Thyroid gland (tissue), 4 donors: Measurements from ENCODE around the gene TMEM269. TPM values are rescaled to one million over a fixed set of nuclear protein-coding genes. Genes with fewer than 3 reads are reported as not detected.
"Not testable (repeated sequence)": the region's sequence is repeated elsewhere in the genome, so short reads cannot be mapped to it uniquely, and the experiment has no call there.

Experiments used
- DNase-seq, 2 donors: peaks; one replicate each; pipeline ENCODE4 v3.0.0-alpha.2; 2019
- H3K27ac ChIP-seq, 3 donors: fragments of 200-600 bp; sonication (generic); 1 replicate in 2 of 3; 2 replicates in 1 of 3; pipeline ENCODE4 v1.5.1; 2016 to 2019; ENCODE audit warnings: mild to moderate bottlenecking in 1 of 3, moderate library complexity in 1 of 3
- H3K27me3 ChIP-seq: fragments of 200-600 bp; sonication (generic); one replicate; pipeline ENCODE4 v1.5.1; 2019
- H3K36me3 ChIP-seq, 2 donors: fragments of 200-600 bp; sonication (generic); one replicate each; pipeline ENCODE4 v1.5.1; 2016 to 2019
- H3K4me1 ChIP-seq, 2 donors: fragments of 200-600 bp; sonication (generic); one replicate each; pipeline ENCODE4 v1.5.1; 2017 to 2019
- H3K4me3 ChIP-seq, 3 donors: fragments of 200-600 bp; sonication (generic); replicated peaks in 1 of 3; 1 replicate in 2 of 3; 2 replicates in 1 of 3; pipeline ENCODE4 v1.5.1; 2016; ENCODE audit warnings: mild to moderate bottlenecking in 1 of 3
- H3K9me3 ChIP-seq: fragments of 200-600 bp; sonication (generic); one replicate; pipeline ENCODE4 v1.5.1; 2017
- CTCF ChIP-seq, 6 experiments: fragments of 200-600 bp in 3 of 6; fragments of 450-650 bp in 3 of 6; sonication (generic) in 3 of 6; IDR thresholded peaks; one replicate each; pipeline ENCODE4 v1.5.1; 2016 to 2019; ENCODE audit warnings: antibody characterized with exemption in 6 of 6, mild to moderate bottlenecking in 2 of 6, inconsistent platforms in 1 of 6, moderate library complexity in 1 of 6
- POLR2A ChIP-seq, 2 donors: fragments of 450-650 bp; IDR thresholded peaks; one replicate each; pipeline ENCODE4 v1.6.1; 2017; ENCODE audit warnings: antibody characterized with exemption in 2 of 2, mild to moderate bottlenecking in 2 of 2, moderate library complexity in 1 of 2
- WGBS, 2 donors: methylation state at CpG; one replicate each; pipeline ENCODE4 v1.1.5; 2017; 5-methylcytosine and 5-hydroxymethylcytosine counted together
- intact Hi-C: fragments of 100-400 bp; cut with DNase I; formaldehyde crosslinking; loops from one replicate; pipeline ENCODE4 v1.15.1; 2023
- total RNA-seq, 4 donors: library from RNA; depleted of rRNA; stranded (reverse); fragments of >200 nt; gene quantifications; one replicate each; pipeline ENCODE4 v1.2.3, GENCODE V29; 2016

TMEM269 gene
- total RNA-seq, 4 donors from 2014 or later: 0.11 to 2.6 TPM; not detected in 2

DNA sequence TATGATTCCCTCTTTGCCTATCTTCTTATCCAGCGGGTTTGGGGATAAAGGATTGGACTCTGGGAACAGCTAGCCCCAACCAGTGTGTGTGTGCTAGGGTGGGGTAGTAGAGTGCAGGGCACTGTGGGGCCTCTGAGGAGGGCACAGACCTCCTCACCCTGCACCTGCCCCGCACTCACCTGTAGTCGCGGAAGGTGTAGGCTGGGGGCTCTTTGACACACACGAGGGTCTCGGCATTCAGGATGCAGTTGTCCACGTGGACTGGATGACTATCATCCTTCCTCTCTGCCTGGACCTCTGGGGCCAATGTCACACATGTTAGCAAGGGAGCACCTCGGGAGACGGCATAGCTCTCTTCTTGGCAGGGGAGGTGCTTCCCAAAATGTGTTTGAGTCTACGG is 36.8 kb upstream of the TMEM269 start:
- TF ChIP-seq CTCF (IDR thresholded peaks at IDR 0.05): no peak
- TF ChIP-seq POLR2A (IDR thresholded peaks at IDR 0.05): no peak
- no peak for DNase-seq
- H3K9me3 ChIP-seq: no peaks in the 10 kb centered on the region
- no peak overlapping the region for H3K27ac ChIP-seq
- WGBS, 2 donors: 81 to 97% methylated on average over 10 of the region's 10 CpGs
- peaks cover 19 to 28% of the 10 kb centered on the region in 2 donors for H3K36me3 ChIP-seq
- intact Hi-C loops: no loop called here
- no peaks in the 10 kb centered on the region for H3K27me3 ChIP-seq
- no peaks in the 10 kb centered on the region for H3K4me1 ChIP-seq
- no peak overlapping the region for H3K4me3 ChIP-seq

DNA sequence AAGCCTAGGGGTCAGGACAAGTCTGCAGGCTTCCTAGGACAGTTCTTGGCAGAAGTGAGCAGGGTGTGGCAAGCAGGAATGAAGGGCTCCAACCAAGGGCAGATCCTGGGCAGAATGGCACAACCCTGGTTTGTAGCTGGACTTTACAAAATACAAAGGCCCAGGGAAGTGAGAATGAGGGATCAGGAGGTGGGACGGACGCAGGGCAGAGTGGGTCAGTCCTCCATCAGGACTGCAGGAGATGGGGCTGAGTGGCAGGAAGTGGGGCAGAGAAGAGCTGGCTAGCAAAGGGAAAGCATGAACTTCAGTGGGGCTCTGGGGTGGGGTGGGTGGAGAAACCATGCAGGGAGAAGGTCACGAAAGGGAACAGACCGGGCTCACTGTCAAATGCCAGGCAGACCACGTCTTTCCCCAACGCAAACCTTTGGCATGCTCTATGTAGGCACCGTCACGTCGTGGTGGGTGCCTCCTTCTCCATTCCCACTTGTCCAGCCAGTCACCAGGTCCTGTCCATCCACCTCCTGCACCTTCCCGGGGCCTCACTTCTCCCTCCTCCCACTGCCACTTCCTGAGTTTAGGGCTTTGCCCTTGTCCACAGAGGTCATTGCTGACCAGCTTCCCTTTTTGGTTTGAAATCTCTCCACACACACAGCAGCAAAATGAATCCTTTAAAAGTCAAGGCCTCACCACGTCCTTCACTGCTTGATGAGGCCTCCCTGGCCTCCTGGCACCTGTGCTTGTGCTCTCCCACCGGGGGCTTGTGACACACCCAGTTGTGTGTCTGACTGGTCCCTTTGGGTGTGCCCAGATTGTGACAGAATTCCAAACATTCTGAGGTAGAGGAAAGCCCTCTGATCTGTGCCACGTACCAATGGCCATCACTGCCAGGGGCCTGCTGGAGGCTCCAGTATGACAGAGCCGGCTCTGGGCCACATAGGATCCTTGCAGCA is 36.1 kb upstream of the TMEM269 start:
- Histone ChIP-seq H3K4me3 (no peak overlapping the region), H3K36me3 (peaks cover 24 to 28% of the 10 kb centered on the region in 2 donors), H3K4me1 (no peaks in the 10 kb centered on the region), H3K27ac (no peak overlapping the region), H3K9me3 (no peaks in the 10 kb centered on the region), H3K27me3 (no peaks in the 10 kb centered on the region)
- intact Hi-C loops: no loop called here
- DNase-seq: no peak
- TF ChIP-seq POLR2A (IDR thresholded peaks at IDR 0.05): no peak
- TF ChIP-seq CTCF (IDR thresholded peaks at IDR 0.05): no peak
- 84 to 85% methylated on average over 13 to 14 of the region's 14 CpGs for WGBS, 2 donors

DNA sequence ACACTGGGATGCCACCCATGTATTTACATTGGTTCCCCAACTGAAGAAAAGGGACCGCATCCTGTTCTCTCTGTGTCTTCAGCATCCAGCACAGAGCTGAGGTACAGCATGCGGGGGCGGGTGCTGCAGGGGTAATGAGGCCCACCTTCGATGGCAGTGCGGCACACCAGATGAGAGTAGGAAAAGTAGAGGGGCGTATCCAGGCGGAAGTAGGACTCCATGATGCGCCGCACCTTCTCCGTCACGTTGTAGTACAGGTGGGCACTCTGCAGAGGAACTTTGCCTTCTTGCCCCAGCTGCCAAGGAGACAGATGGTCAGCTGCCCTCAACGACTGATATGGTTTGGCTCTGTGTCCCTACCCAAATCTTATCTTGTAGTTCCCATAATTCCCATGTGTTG is 34.8 kb upstream of the TMEM269 start:
- H3K9me3 ChIP-seq: no peaks in the 10 kb centered on the region
- 97% methylated on average over 12 of the region's 12 CpGs for WGBS, 2 donors
- H3K27me3 ChIP-seq: no peaks in the 10 kb centered on the region
- H3K36me3 ChIP-seq: peaks cover 36 to 41% of the 10 kb centered on the region in 2 donors
- TF ChIP-seq POLR2A (IDR thresholded peaks at IDR 0.05) (no peak), CTCF (IDR thresholded peaks at IDR 0.05) (no peak)
- intact Hi-C loops: no loop called here
- no peak overlapping the region for H3K4me3 ChIP-seq
- no peaks in the 10 kb centered on the region for H3K4me1 ChIP-seq
- DNase-seq: no peak
- no peak overlapping the region for H3K27ac ChIP-seq

- WGBS, 2 donors: 96% methylated on average over 8 of the region's 8 CpGs
These were observed 33.2 kb upstream of the TMEM269 start for GRCh38 chr1:42751511-42752070.

DNA sequence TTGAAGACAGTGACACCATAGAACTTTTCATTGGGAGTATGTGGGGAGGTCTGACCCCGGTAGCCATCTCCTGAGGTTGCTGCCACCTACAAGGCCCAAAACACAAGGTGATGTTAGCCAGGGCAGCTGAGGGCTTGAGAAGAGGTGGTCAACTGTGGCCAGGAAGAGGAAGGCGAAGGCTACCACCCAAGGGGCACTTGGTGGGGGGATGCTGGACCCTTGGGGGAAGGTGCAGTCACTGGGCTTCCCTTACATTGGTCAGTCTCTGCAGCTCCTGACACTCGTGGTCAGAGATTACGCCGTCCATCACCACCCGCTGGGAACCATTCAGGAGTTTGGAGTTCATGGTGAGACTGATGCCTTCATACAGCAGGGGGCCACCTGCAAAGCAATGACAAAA is 32.5 kb upstream of the TMEM269 start:
- Histone ChIP-seq H3K36me3 (peaks cover 40 to 43% of the 10 kb centered on the region in 2 donors), H3K27ac (no peak overlapping the region), H3K4me3 (no peak overlapping the region), H3K9me3 (no peaks in the 10 kb centered on the region), H3K27me3 (no peaks in the 10 kb centered on the region), H3K4me1 (no peaks in the 10 kb centered on the region)
- no peak for DNase-seq
- 91 to 95% methylated on average over 6 of the region's 6 CpGs for WGBS, 2 donors
- intact Hi-C loops: no loop called here
- TF ChIP-seq CTCF (IDR thresholded peaks at IDR 0.05) (no peak), POLR2A (IDR thresholded peaks at IDR 0.05) (no peak)

More at GRCh38 chr1:42751511-42752070, 33.2 kb upstream of the TMEM269 start:
- H3K4me1 ChIP-seq, H3K9me3 ChIP-seq, H3K27ac ChIP-seq, H3K27me3 ChIP-seq, H3K4me3 ChIP-seq, DNase-seq, intact Hi-C loops: not testable (repeated sequence)
- H3K36me3 ChIP-seq: peaks cover 43 to 45% of the 10 kb centered on the region in 2 donors
